ENCODE results near the gene SLC28A1. TPM values are rescaled to one million over a fixed set of nuclear protein-coding genes. Genes with fewer than 3 reads are reported as not detected.

SLC28A1 gene
- total RNA-seq, 1 experiment from 2014 or later, result 0.17 TPM

DNA sequence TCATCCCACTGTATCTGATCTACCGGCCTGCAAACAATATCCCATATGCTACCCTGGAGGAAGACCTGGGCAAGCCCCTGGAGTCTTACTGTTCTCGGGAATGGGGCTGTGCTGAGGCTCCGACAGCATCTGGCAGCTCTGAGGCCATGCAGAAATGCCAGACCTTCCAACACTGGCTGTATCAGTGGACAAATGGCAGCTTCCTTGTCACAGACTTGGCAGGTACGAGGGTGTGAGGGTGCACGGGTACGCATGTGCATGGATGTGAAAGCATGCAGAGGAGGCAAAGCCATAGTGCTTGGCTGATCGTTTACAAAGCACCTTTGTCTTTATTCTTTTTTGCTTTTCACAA lies 20.0 kb upstream of the SLC28A1 start:
- intact Hi-C loops (cut with micrococcal nuclease; ENCODE audit: unreplicated experiment), result no loop called here
- Mint-ChIP-seq H3K27me3 (ENCODE audit: unreplicated experiment) (no peaks in the 10 kb centered on the region), H3K4me1 (ENCODE audit: low read depth, unreplicated experiment) (peaks cover 28% of the 10 kb centered on the region), H3K4me3 (ENCODE audit: low read depth, unreplicated experiment) (no peak overlapping the region), H3K36me3 (ENCODE audit: insufficient read depth, unreplicated experiment) (peaks cover 8% of the 10 kb centered on the region), H3K9me3 (ENCODE audit: low read depth, unreplicated experiment) (no peaks in the 10 kb centered on the region), H3K27ac (ENCODE audit: unreplicated experiment) (no peak overlapping the region)
- TF ChIP-seq, protein P1, sequence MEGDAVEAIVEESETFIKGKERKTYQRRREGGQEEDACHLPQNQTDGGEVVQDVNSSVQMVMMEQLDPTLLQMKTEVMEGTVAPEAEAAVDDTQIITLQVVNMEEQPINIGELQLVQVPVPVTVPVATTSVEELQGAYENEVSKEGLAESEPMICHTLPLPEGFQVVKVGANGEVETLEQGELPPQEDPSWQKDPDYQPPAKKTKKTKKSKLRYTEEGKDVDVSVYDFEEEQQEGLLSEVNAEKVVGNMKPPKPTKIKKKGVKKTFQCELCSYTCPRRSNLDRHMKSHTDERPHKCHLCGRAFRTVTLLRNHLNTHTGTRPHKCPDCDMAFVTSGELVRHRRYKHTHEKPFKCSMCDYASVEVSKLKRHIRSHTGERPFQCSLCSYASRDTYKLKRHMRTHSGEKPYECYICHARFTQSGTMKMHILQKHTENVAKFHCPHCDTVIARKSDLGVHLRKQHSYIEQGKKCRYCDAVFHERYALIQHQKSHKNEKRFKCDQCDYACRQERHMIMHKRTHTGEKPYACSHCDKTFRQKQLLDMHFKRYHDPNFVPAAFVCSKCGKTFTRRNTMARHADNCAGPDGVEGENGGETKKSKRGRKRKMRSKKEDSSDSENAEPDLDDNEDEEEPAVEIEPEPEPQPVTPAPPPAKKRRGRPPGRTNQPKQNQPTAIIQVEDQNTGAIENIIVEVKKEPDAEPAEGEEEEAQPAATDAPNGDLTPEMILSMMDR (IDR thresholded peaks at IDR 0.05; ENCODE audit: unreplicated experiment), result no peak
- CTCF ChIA-PET, result interaction anchor here (0.5 to 0.6 kb wide), 2 partner anchors 135 to 179 kb away, joined by 3 to 4 read pairs; no protein-coding TSS in a partner anchor
- no TSS peak for BruUV-seq (replicated peaks)
- no peak for DNase-seq

DNA sequence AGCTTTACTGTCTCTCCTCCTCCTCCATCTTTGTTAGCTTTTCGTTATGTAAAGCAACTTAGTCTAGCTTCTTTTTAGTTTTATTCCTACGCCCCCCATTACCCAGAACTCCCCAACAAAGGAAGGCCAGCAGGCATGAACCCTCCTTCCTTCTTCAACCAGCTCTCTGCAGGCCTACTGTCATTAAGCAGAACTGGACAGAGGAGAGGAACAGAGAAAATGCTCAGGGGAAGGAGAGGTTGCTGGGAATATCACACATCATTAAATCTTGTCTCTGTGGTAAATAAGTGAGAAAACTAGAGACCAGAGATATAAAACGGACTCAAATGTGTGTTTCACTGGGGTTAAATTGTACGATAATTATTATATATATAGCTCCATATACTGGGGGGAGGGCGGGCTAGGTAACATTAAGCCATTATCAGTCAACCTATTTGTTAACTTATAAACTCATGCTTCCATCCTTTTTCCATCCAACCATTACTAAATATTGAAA lies 19.3 kb upstream of the SLC28A1 start:
- TF ChIP-seq, protein P1 (IDR thresholded peaks at IDR 0.05; ENCODE audit: unreplicated experiment), result no peak
- H3K4me1 Mint-ChIP-seq (ENCODE audit: low read depth, unreplicated experiment), result peaks cover 22% of the 10 kb centered on the region
- peaks cover under 1% of the 10 kb centered on the region for H3K36me3 Mint-ChIP-seq (ENCODE audit: insufficient read depth, unreplicated experiment)
- no peaks in the 10 kb centered on the region for H3K27me3 Mint-ChIP-seq (ENCODE audit: unreplicated experiment)
- BruUV-seq (replicated peaks), result no TSS peak
- CTCF ChIA-PET, result interaction anchor here (0.5 to 0.8 kb wide), 2 partner anchors 63 to 134 kb away, joined by 3 to 4 read pairs; no protein-coding TSS in a partner anchor
- intact Hi-C loops (cut with micrococcal nuclease; ENCODE audit: unreplicated experiment), result no loop called here
- DNase-seq, result no peak
- no peak overlapping the region for H3K27ac Mint-ChIP-seq (ENCODE audit: unreplicated experiment)
- no peaks in the 10 kb centered on the region for H3K9me3 Mint-ChIP-seq (ENCODE audit: low read depth, unreplicated experiment)
- no peak overlapping the region for H3K4me3 Mint-ChIP-seq (ENCODE audit: low read depth, unreplicated experiment)

DNA sequence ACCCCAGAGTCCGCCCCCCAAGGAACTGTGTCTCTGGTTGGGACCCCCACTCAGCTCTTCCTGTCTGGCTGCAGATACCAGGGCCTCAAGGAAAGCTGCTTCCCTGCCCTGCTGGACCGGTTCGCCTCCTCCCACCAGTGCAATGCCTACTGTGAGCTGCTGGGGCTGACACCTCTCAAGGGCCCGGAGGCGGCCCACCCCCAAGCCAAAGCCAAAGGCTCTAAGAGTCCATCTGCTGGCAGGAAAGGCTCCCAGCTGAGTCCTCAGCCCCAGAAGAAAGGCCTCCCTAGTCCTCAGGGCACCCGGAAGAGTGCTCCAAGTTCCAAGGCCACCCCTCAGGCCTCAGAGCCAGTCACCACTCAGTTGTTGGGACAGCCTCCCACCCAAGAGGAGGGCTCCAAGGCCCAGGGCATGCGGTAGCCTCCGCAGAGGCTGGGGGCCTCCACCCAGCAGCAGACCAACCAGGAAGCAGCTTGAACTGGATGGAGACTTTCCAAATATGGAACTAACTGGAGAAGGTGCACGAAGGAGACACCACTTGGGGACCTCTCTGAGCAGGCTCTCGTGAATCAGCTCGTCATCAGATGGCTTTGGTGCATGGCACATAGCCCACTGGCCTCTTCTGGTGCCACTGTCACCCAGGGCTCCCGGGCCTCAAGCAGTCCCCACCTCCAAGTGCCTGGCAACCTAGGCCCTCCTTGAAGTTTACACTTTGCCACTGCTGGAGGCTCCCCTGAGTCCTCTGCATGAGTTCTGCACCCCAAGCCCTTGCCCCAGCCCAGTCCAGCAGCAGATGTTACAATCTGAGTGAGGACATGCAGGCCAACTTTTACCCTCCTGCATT lies 16.2 kb upstream of the SLC28A1 start:
- BruUV-seq (replicated peaks), result no TSS peak
- peaks cover 8% of the 10 kb centered on the region for H3K4me1 Mint-ChIP-seq (ENCODE audit: low read depth, unreplicated experiment)
- TF ChIP-seq, protein P1 (IDR thresholded peaks at IDR 0.05; ENCODE audit: unreplicated experiment), result no peak
- H3K36me3 Mint-ChIP-seq (ENCODE audit: insufficient read depth, unreplicated experiment), result no peaks in the 10 kb centered on the region
- CTCF ChIA-PET, result no interaction called here
- no peak for DNase-seq
- H3K27ac Mint-ChIP-seq (ENCODE audit: unreplicated experiment), result no peak overlapping the region
- intact Hi-C loops (cut with micrococcal nuclease; ENCODE audit: unreplicated experiment), result no loop called here
- no peaks in the 10 kb centered on the region for H3K9me3 Mint-ChIP-seq (ENCODE audit: low read depth, unreplicated experiment)
- no peaks in the 10 kb centered on the region for H3K27me3 Mint-ChIP-seq (ENCODE audit: unreplicated experiment)
- no peak overlapping the region for H3K4me3 Mint-ChIP-seq (ENCODE audit: low read depth, unreplicated experiment)

DNA sequence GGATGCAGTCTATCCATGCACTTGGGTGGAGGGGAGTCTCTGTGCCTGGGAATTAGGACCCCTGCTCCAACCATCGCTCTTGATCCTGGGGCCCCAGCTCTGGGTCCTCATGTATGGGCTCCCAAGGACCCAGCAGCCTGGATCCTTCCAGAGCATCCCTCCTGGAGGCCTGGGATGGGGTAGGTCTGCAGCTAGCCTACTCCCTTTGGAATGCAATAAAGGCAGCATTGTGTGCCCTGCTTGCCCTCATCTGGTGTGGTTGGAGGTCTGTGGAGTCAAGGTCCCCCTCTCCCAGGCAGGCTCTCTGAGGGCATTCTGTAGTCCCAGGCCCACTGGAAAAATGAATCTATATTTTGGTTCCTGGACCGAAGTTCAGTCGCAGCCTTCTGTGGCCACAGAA lies 15.0 kb upstream of the SLC28A1 start:
- no peaks in the 10 kb centered on the region for H3K36me3 Mint-ChIP-seq (ENCODE audit: insufficient read depth, unreplicated experiment)
- no peak overlapping the region for H3K27ac Mint-ChIP-seq (ENCODE audit: unreplicated experiment)
- H3K27me3 Mint-ChIP-seq (ENCODE audit: unreplicated experiment), result no peaks in the 10 kb centered on the region
- H3K9me3 Mint-ChIP-seq (ENCODE audit: low read depth, unreplicated experiment), result no peaks in the 10 kb centered on the region
- CTCF ChIA-PET, result no interaction called here
- intact Hi-C loops (cut with micrococcal nuclease; ENCODE audit: unreplicated experiment), result no loop called here
- no peak overlapping the region for H3K4me3 Mint-ChIP-seq (ENCODE audit: low read depth, unreplicated experiment)
- BruUV-seq (replicated peaks), result no TSS peak
- no peak for DNase-seq
- H3K4me1 Mint-ChIP-seq (ENCODE audit: low read depth, unreplicated experiment), result peaks cover 8% of the 10 kb centered on the region
- TF ChIP-seq, protein P1 (IDR thresholded peaks at IDR 0.05; ENCODE audit: unreplicated experiment), result no peak

Measured in Calu3 (cell line).